HepG2 (cell line): ENCODE data around the gene CBLB. TPM values are rescaled to one million over a fixed set of nuclear protein-coding genes. Genes with fewer than 3 reads are reported as not detected.

Experiments used
- AGO1 ChIP-seq: fragments of 200-400 bp; formaldehyde crosslinking; IDR thresholded peaks from 2 replicates; pipeline ENCODE4 v1.6.1; 2017; ENCODE audit warnings: mild to moderate bottlenecking, low read depth, low read length, moderate library complexity; ENCODE audit not compliant: poor library complexity, severe bottlenecking
- MAFG ChIP-seq: sonication (generic); formaldehyde crosslinking; IDR thresholded peaks from 2 replicates; pipeline ENCODE4 v1.5.1; 2020; ENCODE audit warnings: mild to moderate bottlenecking, missing genetic modification reagents
- MTF2 ChIP-seq: sonication (generic); formaldehyde crosslinking; IDR thresholded peaks from 2 replicates; pipeline ENCODE4 v1.5.0; 2020; ENCODE audit warnings: missing genetic modification reagents, borderline replicate concordance
- MYC ChIP-seq: sonication (generic); formaldehyde crosslinking; IDR thresholded peaks from 2 replicates; pipeline ENCODE4 v1.9.0; 2021; ENCODE audit warnings: missing genetic modification reagents, borderline replicate concordance
- NKX3-1 ChIP-seq: sonication (generic); formaldehyde crosslinking; IDR thresholded peaks from 2 replicates; pipeline ENCODE4 v1.5.0; 2020; ENCODE audit warnings: missing genetic modification reagents
- PHF5A ChIP-seq: IDR thresholded peaks from one replicate; pipeline ENCODE4 v1.6.1; 2018; ENCODE audit warnings: low read depth, missing genetic modification reagents; ENCODE audit not compliant: unreplicated experiment
- RXRA ChIP-seq: sonication (generic); formaldehyde crosslinking; IDR thresholded peaks from 2 replicates; pipeline ENCODE4 v1.5.1; 2020; ENCODE audit warnings: missing genetic modification reagents
- SNAI1 ChIP-seq: sonication (generic); formaldehyde crosslinking; IDR thresholded peaks from 2 replicates; pipeline ENCODE4 v1.5.0; 2020; ENCODE audit warnings: mild to moderate bottlenecking, missing genetic modification reagents, borderline replicate concordance
- SP140L ChIP-seq: sonication (generic); formaldehyde crosslinking; IDR thresholded peaks from 2 replicates; pipeline ENCODE4 v1.4.0; 2020; ENCODE audit warnings: missing genetic modification reagents, borderline replicate concordance
- SPEN ChIP-seq: sonication (generic); formaldehyde crosslinking; IDR thresholded peaks from 2 replicates; pipeline ENCODE4 v1.5.1; 2020; ENCODE audit warnings: low read depth, mild to moderate bottlenecking, missing genetic modification reagents
- TBL1XR1 ChIP-seq: fragments of 150-350 bp; IDR thresholded peaks from 2 replicates; pipeline ENCODE4 v1.6.1; 2014; ENCODE audit warnings: borderline replicate concordance, low read length; ENCODE audit not compliant: partially characterized antibody
- TFAP4 ChIP-seq: sonication (generic); IDR thresholded peaks from 2 replicates; pipeline ENCODE4 v1.6.1; 2016; ENCODE audit warnings: low read depth, borderline replicate concordance
- ZBED4 ChIP-seq: sonication (generic); formaldehyde crosslinking; IDR thresholded peaks from 2 replicates; pipeline ENCODE4 v1.4.0; 2020; ENCODE audit warnings: missing genetic modification reagents, borderline replicate concordance
- ZFP91 ChIP-seq: sonication (generic); formaldehyde crosslinking; IDR thresholded peaks from 2 replicates; pipeline ENCODE4 v1.9.0; 2022; ENCODE audit warnings: missing genetic modification reagents, mild to moderate bottlenecking, borderline replicate concordance
- ZNF772 ChIP-seq: sonication (generic); formaldehyde crosslinking; IDR thresholded peaks from 2 replicates; pipeline ENCODE4 v1.5.0; 2020; ENCODE audit warnings: mild to moderate bottlenecking, missing genetic modification reagents
- ZNF776 ChIP-seq: sonication (generic); formaldehyde crosslinking; IDR thresholded peaks from 2 replicates; pipeline ENCODE4 v1.4.0; 2020; ENCODE audit warnings: mild to moderate bottlenecking, missing genetic modification reagents
- ZSCAN31 ChIP-seq: sonication (generic); formaldehyde crosslinking; IDR thresholded peaks from 2 replicates; pipeline ENCODE4 v1.5.0; 2020; ENCODE audit warnings: low read depth, mild to moderate bottlenecking, missing genetic modification reagents
- polyA plus RNA-seq, 8 experiments: library from polyadenylated mRNA; depleted of rRNA in 3 of 8; stranded (reverse) in 7 of 8; unstranded in 1 of 8; fragments of >200 nt; fragmentation: Illumina TruSeq in 4 of 8; extraction: Trizol in 4 of 8; gene quantifications; 2 replicates each; pipeline versions ENCODE4 v1.2.1 to v1.2.3, GENCODE V29; 2011 to 2016; ENCODE audit warnings: low read depth in 4 of 8, missing spikeins in 1 of 8, mixed read lengths in 1 of 8; ENCODE audit not compliant: insufficient read depth in 1 of 8
- total RNA-seq, 5 experiments: library from RNA; depleted of rRNA; stranded (reverse); fragments of >200 nt; fragmentation: Illumina TruSeq; extraction: Trizol; gene quantifications; 2 replicates each; pipeline ENCODE4 v1.2.3, GENCODE V29; 2016; ENCODE audit warnings: low read depth in 1 of 5
- TF ChIP-seq, protein P1 (sequence below): IDR thresholded peaks from 2 replicates; pipeline ENCODE4 v1.6.1; 2016; ENCODE audit warnings: low read depth, control low read depth
- TF ChIP-seq, protein P2 (sequence below): sonication (generic); formaldehyde crosslinking; IDR thresholded peaks from 2 replicates; pipeline ENCODE4 v1.5.0; 2020; ENCODE audit warnings: missing genetic modification reagents
- TF ChIP-seq, protein P3 (sequence below): sonication (generic); formaldehyde crosslinking; conservative IDR thresholded peaks from 2 replicates; pipeline ENCODE4 v1.4.0; 2020; ENCODE audit warnings: missing genetic modification reagents

Gene CBLB
- total and polyA plus RNA-seq, 2 of the 13 experiments (the other 11 are each of a cell fraction or from before 2014, with no cell fraction given) = 9.8 to 16.4 TPM

DNA sequence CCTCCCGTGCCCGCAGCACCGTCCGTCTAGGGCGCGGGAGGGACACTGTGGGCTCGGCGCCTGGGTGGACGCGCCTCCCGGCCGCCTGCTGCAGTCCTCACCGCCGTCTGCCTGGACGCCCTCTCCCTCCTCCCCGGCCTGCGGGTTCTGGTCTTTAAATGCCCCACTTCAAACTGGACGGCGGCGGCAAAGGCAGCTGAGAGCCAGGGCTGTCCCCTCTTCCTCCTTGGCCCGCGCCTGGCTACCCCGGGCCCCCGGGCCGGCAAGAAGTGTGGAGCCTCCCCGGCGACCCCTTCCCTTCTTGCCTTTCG, 426 bp downstream of the CBLB start (continued):
- TF ChIP-seq ZFP91 (CRISPR knock-in tag) (peak; percentile 73), NKX3-1 (CRISPR knock-in tag) (no peak), MAFG (CRISPR knock-in tag) (0 out of 2 replicates have a peak, but pooled peaks have one; percentile 19), MTF2 (CRISPR knock-in tag) (0 out of 2 replicates have a peak, but pooled peaks have one; percentile 44), SP140L (CRISPR knock-in tag) (no peak), SNAI1 (CRISPR knock-in tag) (no peak), PHF5A (CRISPR knock-in tag) (no peak), ZNF776 (CRISPR knock-in tag) (peak; percentile 56; the same call in 1 of the 2 replicates), RXRA (CRISPR knock-in tag) (0 out of 2 replicates have a peak, but pooled peaks have one; percentile 28), ZBED4 (CRISPR knock-in tag) (no peak), ZNF772 (peak; percentile 87), SPEN (CRISPR knock-in tag) (no peak), MYC (CRISPR knock-in tag) (peak; percentile 18; the same call in 1 of the 2 replicates), AGO1 (no peak), ZSCAN31 (CRISPR knock-in tag) (peak; percentile 47; the same call in 1 of the 2 replicates), TBL1XR1 (no peak), TFAP4 (0 out of 2 replicates have a peak, but pooled peaks have one; percentile 30)
- TF ChIP-seq, protein P1, sequence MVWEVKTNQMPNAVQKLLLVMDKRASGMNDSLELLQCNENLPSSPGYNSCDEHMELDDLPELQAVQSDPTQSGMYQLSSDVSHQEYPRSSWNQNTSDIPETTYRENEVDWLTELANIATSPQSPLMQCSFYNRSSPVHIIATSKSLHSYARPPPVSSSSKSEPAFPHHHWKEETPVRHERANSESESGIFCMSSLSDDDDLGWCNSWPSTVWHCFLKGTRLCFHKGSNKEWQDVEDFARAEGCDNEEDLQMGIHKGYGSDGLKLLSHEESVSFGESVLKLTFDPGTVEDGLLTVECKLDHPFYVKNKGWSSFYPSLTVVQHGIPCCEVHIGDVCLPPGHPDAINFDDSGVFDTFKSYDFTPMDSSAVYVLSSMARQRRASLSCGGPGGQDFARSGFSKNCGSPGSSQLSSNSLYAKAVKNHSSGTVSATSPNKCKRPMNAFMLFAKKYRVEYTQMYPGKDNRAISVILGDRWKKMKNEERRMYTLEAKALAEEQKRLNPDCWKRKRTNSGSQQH = no peak
- TF ChIP-seq, protein P2, sequence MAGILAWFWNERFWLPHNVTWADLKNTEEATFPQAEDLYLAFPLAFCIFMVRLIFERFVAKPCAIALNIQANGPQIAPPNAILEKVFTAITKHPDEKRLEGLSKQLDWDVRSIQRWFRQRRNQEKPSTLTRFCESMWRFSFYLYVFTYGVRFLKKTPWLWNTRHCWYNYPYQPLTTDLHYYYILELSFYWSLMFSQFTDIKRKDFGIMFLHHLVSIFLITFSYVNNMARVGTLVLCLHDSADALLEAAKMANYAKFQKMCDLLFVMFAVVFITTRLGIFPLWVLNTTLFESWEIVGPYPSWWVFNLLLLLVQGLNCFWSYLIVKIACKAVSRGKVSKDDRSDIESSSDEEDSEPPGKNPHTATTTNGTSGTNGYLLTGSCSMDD = no peak
- TF ChIP-seq, protein P3, sequence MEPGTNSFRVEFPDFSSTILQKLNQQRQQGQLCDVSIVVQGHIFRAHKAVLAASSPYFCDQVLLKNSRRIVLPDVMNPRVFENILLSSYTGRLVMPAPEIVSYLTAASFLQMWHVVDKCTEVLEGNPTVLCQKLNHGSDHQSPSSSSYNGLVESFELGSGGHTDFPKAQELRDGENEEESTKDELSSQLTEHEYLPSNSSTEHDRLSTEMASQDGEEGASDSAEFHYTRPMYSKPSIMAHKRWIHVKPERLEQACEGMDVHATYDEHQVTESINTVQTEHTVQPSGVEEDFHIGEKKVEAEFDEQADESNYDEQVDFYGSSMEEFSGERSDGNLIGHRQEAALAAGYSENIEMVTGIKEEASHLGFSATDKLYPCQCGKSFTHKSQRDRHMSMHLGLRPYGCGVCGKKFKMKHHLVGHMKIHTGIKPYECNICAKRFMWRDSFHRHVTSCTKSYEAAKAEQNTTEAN (CRISPR knock-in tag) = no peak
